A549 (cell line): ENCODE measurements around the gene FXR2.

Experiments used
- CBX8 ChIP-seq: fragments of 200-600 bp; sonication (generic); IDR thresholded peaks from 2 replicates; pipeline ENCODE4 v1.6.1; 2016
- CHD4 ChIP-seq: fragments of 200-600 bp; sonication (generic); IDR thresholded peaks from 2 replicates; pipeline ENCODE4 v1.6.1; 2016; ENCODE audit warnings: antibody characterized with exemption, mild to moderate bottlenecking, borderline replicate concordance
- PHF8 ChIP-seq: fragments of 200-600 bp; sonication (generic); IDR thresholded peaks from 2 replicates; pipeline ENCODE4 v1.6.1; 2016; ENCODE audit warnings: low read depth, mild to moderate bottlenecking, antibody characterized with exemption, moderate library complexity, borderline replicate concordance
- RAD21 ChIP-seq, 2 experiments: fragments of >200 bp in 1 of 2; sonication (Bioruptor Twin) in 1 of 2; formaldehyde crosslinking in 1 of 2; IDR thresholded peaks in 1 of 2; conservative IDR thresholded peaks in 1 of 2; 2 replicates in 1 of 2; 3 replicates in 1 of 2; pipeline ENCODE4 v1.6.1; 2012 to 2018; ENCODE audit warnings: inconsistent platforms in 1 of 2
- SREBF2 ChIP-seq: fragments of 450-650 bp; IDR thresholded peaks from 2 replicates; pipeline ENCODE4 v1.6.1; 2014; ENCODE audit warnings: mild to moderate bottlenecking, moderate library complexity
- TF ChIP-seq, protein P1 (sequence below): fragments of >200 bp; sonication (Bioruptor Twin); formaldehyde crosslinking; IDR thresholded peaks from 3 replicates; pipeline ENCODE4 v1.5.1; 2016
- TF ChIP-seq, protein P2 (sequence below): fragments of 200-600 bp; sonication (generic); IDR thresholded peaks from 2 replicates; pipeline ENCODE4 v1.6.1; 2016; ENCODE audit warnings: antibody characterized with exemption, mild to moderate bottlenecking, moderate library complexity

DNA sequence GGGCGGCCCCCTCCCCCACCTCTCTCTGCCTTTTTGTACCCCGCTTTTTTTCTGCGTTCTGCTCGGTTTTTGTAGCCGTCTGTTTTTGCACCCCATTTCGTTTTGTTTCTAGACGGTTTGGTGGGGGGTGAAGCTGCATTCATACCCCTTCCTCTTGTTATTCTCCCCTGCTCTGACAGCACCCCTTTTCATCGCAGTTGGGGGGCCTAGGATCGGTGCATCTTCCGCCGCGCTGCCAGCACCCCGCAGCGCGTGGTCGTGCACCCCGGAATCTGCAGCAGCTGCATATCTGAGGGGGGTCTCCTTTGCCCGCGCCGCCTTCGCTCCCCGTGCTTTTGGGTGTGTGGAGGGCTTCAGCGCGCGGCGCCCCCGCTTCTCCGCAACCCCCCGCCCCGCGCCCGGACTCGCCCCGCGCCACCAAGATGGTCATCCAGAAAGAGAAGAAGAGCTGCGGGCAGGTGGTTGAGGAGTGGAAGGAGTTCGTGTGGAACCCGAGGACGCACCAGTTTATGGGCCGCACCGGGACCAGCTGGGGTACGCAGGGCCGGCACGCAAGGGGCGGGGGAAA is 36.5 kb upstream of the FXR2 start:
- TF ChIP-seq, protein P1, sequence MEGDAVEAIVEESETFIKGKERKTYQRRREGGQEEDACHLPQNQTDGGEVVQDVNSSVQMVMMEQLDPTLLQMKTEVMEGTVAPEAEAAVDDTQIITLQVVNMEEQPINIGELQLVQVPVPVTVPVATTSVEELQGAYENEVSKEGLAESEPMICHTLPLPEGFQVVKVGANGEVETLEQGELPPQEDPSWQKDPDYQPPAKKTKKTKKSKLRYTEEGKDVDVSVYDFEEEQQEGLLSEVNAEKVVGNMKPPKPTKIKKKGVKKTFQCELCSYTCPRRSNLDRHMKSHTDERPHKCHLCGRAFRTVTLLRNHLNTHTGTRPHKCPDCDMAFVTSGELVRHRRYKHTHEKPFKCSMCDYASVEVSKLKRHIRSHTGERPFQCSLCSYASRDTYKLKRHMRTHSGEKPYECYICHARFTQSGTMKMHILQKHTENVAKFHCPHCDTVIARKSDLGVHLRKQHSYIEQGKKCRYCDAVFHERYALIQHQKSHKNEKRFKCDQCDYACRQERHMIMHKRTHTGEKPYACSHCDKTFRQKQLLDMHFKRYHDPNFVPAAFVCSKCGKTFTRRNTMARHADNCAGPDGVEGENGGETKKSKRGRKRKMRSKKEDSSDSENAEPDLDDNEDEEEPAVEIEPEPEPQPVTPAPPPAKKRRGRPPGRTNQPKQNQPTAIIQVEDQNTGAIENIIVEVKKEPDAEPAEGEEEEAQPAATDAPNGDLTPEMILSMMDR: no peak
- TF ChIP-seq PHF8 (no peak), CBX8 (peak; percentile 94), SREBF2 (no peak), RAD21 (conservative IDR thresholded peaks at IDR 0.05 in 1 of 2, IDR thresholded peaks at IDR 0.05 in 1 of 2) (no peak), CHD4 (no peak)
- TF ChIP-seq, protein P2, sequence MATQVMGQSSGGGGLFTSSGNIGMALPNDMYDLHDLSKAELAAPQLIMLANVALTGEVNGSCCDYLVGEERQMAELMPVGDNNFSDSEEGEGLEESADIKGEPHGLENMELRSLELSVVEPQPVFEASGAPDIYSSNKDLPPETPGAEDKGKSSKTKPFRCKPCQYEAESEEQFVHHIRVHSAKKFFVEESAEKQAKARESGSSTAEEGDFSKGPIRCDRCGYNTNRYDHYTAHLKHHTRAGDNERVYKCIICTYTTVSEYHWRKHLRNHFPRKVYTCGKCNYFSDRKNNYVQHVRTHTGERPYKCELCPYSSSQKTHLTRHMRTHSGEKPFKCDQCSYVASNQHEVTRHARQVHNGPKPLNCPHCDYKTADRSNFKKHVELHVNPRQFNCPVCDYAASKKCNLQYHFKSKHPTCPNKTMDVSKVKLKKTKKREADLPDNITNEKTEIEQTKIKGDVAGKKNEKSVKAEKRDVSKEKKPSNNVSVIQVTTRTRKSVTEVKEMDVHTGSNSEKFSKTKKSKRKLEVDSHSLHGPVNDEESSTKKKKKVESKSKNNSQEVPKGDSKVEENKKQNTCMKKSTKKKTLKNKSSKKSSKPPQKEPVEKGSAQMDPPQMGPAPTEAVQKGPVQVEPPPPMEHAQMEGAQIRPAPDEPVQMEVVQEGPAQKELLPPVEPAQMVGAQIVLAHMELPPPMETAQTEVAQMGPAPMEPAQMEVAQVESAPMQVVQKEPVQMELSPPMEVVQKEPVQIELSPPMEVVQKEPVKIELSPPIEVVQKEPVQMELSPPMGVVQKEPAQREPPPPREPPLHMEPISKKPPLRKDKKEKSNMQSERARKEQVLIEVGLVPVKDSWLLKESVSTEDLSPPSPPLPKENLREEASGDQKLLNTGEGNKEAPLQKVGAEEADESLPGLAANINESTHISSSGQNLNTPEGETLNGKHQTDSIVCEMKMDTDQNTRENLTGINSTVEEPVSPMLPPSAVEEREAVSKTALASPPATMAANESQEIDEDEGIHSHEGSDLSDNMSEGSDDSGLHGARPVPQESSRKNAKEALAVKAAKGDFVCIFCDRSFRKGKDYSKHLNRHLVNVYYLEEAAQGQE: no peak
